ENCODE data around the gene PANX1.

GRCh38 chr11:94149431-94150017 is 20.9 kb downstream of the PANX1 start:
- TF ChIP-seq EP300 (IDR thresholded peaks at IDR 0.05) (no peak), POLR2A (IDR thresholded peaks at IDR 0.05) (no peak), CTCF (IDR thresholded peaks at IDR 0.05) (no peak)
